Measurements from ENCODE around the gene RFX4.
"Not testable (repeated sequence)": the region's sequence is repeated elsewhere in the genome, so short reads cannot be mapped to it uniquely, and the experiment has no call there.

RFX4 gene

DNA sequence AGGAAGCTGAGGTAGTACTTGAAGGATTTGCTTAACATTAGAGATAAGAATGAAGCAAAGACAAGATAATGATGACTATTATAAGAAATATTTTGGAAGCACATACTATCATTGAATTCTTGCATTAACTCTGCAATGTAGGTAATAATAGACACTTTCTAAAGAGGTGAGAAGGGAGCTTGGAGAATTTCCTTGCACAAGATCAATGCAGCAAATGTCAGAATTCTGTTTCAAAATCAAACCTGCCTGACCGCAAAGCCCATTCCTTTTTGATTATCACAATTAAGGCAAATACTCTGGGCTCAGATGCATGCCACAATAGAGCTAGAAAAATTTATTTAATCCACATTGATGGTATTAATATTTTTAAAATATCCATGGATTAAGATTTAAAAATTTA lies 141.3 kb downstream of the RFX4 start:
- H3K4me3 ChIP-seq (ENCODE audit: low read depth, low read length), result no peak overlapping the region
- TF ChIP-seq, protein P1, sequence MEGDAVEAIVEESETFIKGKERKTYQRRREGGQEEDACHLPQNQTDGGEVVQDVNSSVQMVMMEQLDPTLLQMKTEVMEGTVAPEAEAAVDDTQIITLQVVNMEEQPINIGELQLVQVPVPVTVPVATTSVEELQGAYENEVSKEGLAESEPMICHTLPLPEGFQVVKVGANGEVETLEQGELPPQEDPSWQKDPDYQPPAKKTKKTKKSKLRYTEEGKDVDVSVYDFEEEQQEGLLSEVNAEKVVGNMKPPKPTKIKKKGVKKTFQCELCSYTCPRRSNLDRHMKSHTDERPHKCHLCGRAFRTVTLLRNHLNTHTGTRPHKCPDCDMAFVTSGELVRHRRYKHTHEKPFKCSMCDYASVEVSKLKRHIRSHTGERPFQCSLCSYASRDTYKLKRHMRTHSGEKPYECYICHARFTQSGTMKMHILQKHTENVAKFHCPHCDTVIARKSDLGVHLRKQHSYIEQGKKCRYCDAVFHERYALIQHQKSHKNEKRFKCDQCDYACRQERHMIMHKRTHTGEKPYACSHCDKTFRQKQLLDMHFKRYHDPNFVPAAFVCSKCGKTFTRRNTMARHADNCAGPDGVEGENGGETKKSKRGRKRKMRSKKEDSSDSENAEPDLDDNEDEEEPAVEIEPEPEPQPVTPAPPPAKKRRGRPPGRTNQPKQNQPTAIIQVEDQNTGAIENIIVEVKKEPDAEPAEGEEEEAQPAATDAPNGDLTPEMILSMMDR (IDR thresholded peaks at IDR 0.05; ENCODE audit: borderline replicate concordance, insufficient read depth, low read depth, low read length), result no peak

GRCh38 chr12:106724934-106725333 lies 142.1 kb downstream of the RFX4 start:
- TF ChIP-seq, protein P1 (IDR thresholded peaks at IDR 0.05; ENCODE audit: borderline replicate concordance, insufficient read depth, low read depth, low read length), result no peak
- H3K4me3 ChIP-seq (ENCODE audit: low read depth, low read length), result no peak overlapping the region

GRCh38 chr12:106726603-106727202 lies 143.9 kb downstream of the RFX4 start:
- not testable (repeated sequence) for H3K4me3 ChIP-seq (ENCODE audit: low read depth, low read length)

DNA sequence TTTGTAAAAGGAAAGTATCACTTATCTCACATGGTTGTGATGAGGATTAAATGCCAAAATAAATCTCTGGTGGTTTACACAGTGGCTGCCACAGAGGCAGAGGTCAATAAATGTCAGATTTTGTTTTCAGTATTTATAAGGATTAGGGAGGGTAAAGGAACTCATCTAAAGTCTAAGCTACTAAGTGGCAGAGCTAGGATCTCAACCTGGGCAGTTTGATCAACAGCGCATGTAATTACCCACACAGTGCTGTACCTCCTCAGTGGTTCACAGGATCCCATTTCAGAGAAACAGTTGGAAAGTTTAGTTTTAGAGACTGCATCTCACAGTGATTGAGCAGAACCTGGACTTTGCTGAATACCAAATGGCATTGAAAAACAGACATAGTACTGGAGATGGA lies 146.8 kb downstream of the RFX4 start:
- TF ChIP-seq, protein P1 (IDR thresholded peaks at IDR 0.05; ENCODE audit: borderline replicate concordance, insufficient read depth, low read depth, low read length), result no peak
- no peak overlapping the region for H3K4me3 ChIP-seq (ENCODE audit: low read depth, low read length)

GRCh38 chr12:106732890-106733289 lies 150.1 kb downstream of the RFX4 start:
- TF ChIP-seq, protein P1 (IDR thresholded peaks at IDR 0.05; ENCODE audit: borderline replicate concordance, insufficient read depth, low read depth, low read length), result no peak
- no peak overlapping the region for H3K4me3 ChIP-seq (ENCODE audit: low read depth, low read length)

DNA sequence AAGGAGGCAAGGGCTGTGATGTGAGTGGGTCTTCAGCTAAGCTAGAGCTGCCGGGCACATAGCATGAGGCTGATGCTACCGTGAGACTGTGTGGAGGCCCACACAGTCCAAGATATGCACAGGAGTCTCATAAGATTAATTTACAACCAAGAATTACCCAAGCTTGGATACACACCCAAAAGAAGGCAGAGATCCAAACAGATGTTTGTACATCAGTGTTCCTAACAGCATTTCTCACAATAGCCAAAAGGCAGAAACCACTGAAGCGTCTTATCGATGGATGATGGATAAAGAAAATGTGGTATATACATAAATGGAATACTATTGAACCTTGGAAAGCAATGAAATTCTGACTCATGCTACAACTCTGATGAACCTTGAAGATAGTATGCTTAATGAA lies 150.9 kb downstream of the RFX4 start:
- H3K4me3 ChIP-seq (ENCODE audit: low read depth, low read length), result no peak overlapping the region
- TF ChIP-seq, protein P1 (IDR thresholded peaks at IDR 0.05; ENCODE audit: borderline replicate concordance, insufficient read depth, low read depth, low read length), result no peak

DNA sequence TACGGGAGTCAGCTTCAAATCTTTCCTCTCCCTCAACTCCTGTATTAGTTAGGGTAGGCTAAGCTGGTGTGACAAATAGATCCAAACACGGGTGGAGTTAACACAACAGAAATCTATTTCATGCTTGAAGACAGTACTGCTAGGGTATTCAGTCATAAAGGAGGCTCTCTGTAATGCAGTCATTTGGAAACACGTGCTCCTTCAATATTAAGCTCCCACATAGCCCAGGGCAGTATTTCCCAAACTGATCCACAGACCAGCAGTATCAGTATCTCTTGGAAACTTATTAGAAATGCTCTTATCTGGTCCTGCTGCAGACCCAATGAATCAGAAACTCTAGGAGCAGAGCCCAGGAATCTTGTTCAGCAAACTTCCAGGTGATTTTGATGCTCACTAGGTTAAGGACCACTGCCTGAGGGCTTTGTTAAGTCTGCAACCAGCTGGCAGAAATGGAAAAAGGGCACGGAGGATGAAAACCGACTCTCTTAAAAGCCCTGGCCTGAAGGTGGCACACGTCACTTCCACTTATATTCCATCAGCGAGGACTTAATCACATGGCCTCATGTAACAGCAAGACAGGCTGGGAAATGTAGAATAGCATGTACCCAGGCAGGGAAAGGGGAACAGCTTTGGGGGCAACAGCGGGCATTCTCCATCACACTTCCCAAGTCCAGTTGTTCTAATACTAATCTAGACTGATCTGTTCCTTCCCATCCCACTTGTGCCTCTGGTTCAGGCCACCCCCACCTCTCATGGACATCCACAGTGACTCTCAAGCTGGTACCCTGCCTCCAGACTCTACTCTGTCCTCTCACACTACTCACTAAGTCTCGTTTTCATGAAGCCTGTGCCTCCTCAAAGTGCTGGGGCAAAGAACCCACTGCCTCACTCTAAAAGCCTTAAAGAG lies 153.5 kb downstream of the RFX4 start:
- TF ChIP-seq, protein P1 (IDR thresholded peaks at IDR 0.05; ENCODE audit: borderline replicate concordance, insufficient read depth, low read depth, low read length), result 0 out of 2 replicates have a peak, but pooled peaks have one; percentile 19
- no peak overlapping the region for H3K4me3 ChIP-seq (ENCODE audit: low read depth, low read length)

All from GM12875 (cell line).